GM20431 (cell line): Measurements from ENCODE around the gene CLOCK.

Experiments
- in situ Hi-C: fragments of 300-500 bp; cut with MseI, MboI; formaldehyde crosslinking; loops from one replicate; pipeline ENCODE4 v1.15.0; 2020; ENCODE audit warnings: low sequenced_read_pairs; ENCODE audit not compliant: unreplicated experiment

The CLOCK gene

GRCh38 chr4:55543858-55544257 is 2.9 kb downstream of the CLOCK start:
- in situ Hi-C loops: no loop called here

- in situ Hi-C loops: no loop called here
Measured at GRCh38 chr4:55540271-55540670, 6.4 kb downstream of the CLOCK start.

- in situ Hi-C loops: no loop called here
Measured at GRCh38 chr4:55539658-55540057, 7.1 kb downstream of the CLOCK start.

- in situ Hi-C loops: no loop called here
Measured at GRCh38 chr4:55538531-55538930, 8.2 kb downstream of the CLOCK start.

- in situ Hi-C loops: no loop called here
Measured at GRCh38 chr4:55534306-55534705, 12.4 kb downstream of the CLOCK start.

- in situ Hi-C loops: no loop called here
Measured at GRCh38 chr4:55530691-55531090, 16.0 kb downstream of the CLOCK start.

GRCh38 chr4:55530167-55530566 is 16.5 kb downstream of the CLOCK start:
- in situ Hi-C loops: no loop called here

- in situ Hi-C loops: no loop called here
Measured at GRCh38 chr4:55528491-55528890, 18.2 kb downstream of the CLOCK start.

GRCh38 chr4:55524844-55525571 is 21.7 kb downstream of the CLOCK start:
- in situ Hi-C loops: no loop called here

GRCh38 chr4:55518442-55518841 is 28.3 kb downstream of the CLOCK start:
- in situ Hi-C loops: no loop called here

- in situ Hi-C loops: no loop called here
Measured at GRCh38 chr4:55517526-55518229, 29.0 kb downstream of the CLOCK start.

GRCh38 chr4:55512922-55513571 is 33.7 kb downstream of the CLOCK start:
- in situ Hi-C loops: no loop called here

GRCh38 chr4:55512077-55512476 is 34.6 kb downstream of the CLOCK start:
- in situ Hi-C loops: no loop called here

- in situ Hi-C loops: no loop called here
Measured at GRCh38 chr4:55510685-55511084, 36.0 kb downstream of the CLOCK start.

- in situ Hi-C loops: no loop called here
Measured at GRCh38 chr4:55509266-55509665, 37.4 kb downstream of the CLOCK start.

GRCh38 chr4:55507612-55508011 is 39.1 kb downstream of the CLOCK start:
- in situ Hi-C loops: no loop called here

GRCh38 chr4:55503169-55503568 is 43.5 kb downstream of the CLOCK start:
- in situ Hi-C loops: no loop called here

GRCh38 chr4:55500072-55500471 is 46.6 kb downstream of the CLOCK start:
- in situ Hi-C loops: no loop called here

GRCh38 chr4:55499495-55499894 is 47.2 kb downstream of the CLOCK start:
- in situ Hi-C loops: no loop called here

- in situ Hi-C loops: no loop called here
Measured at GRCh38 chr4:55498051-55498450, 48.7 kb downstream of the CLOCK start.

- in situ Hi-C loops: no loop called here
Measured at GRCh38 chr4:55491486-55491885, 55.2 kb downstream of the CLOCK start.
